ENCODE measurements around the gene PARVB. TPM values are rescaled to one million over a fixed set of nuclear protein-coding genes. Genes with fewer than 3 reads are reported as not detected.

Gene PARVB
- total RNA-seq, 1 donor from 2014 or later: 6.7 TPM

DNA sequence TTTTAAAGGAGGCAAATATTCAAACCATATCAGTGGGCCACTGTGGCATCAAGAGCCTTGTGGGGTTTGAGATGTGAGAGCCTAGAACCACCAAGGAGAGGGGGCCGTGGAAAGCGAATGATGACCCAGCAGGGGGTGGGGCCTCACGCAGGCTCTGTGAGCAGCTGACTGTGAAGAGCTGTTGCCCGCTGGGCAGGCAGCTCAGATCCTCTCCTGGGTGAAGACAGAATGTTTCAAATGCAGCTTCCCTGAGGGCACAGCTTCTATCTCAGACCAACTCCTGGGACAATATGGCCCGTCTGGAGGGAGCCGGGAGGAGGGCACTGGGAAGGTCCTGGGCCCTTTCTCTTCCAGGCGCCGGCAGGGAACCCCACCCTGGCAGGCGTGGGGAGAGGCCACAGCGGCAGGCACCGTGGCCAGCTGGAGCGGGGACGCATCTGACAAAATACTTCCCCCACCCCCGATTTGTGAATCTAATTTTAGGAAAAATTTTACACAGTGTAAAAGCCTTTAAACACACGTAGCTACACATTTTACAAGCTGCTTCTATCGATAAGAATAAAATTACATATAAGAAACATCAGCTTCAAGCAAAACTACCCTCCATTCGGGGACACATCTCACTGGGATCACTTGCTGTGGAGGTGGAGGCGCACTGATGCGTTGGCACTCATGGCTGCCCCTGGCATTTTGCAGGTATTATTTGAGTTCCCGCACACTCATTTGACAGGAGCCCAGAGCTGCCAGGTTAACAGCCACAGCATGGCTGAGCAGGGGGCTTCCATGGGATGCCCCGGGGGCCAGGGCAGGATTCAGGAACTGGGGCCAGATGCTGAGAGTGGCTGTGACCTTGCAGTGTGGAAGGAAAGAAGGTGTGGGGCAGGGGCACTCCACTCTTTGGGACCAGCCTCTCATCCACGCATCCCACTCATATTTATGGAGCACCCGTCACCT, 196.9 kb downstream of the PARVB start:
- no peak for ATAC-seq

GRCh38 chr22:44221710-44222475, 197.8 kb downstream of the PARVB start:
- no peak for ATAC-seq

Other genes starting within 250 kb of the PARVB start
- 1.6 TPM for gene EFCAB6, start 212.0 kb upstream of the PARVB start, total RNA-seq
- gene SULT4A1, start 161.8 kb upstream of the PARVB start, total RNA-seq: not detected
- not detected for gene PNPLA5, start 132.3 kb upstream of the PARVB start, total RNA-seq
- 1.3 TPM for gene PNPLA3, start 100.5 kb upstream of the PARVB start, total RNA-seq
- gene SAMM50, start 68.9 kb upstream of the PARVB start, total RNA-seq: 37.2 TPM
- gene PARVG, start 156.6 kb downstream of the PARVB start, total RNA-seq: 2.1 TPM